HG02678 (cell line): ENCODE data around the gene FRAS1.
"Not testable (repeated sequence)": the region's sequence is repeated elsewhere in the genome, so short reads cannot be mapped to it uniquely, and the experiment has no call there.

Experiments used
- ATAC-seq: cut with Tn5 transposase; IDR thresholded peaks from one replicate; pipeline ENCODE4 v1.9.1; 2021; ENCODE audit warnings: mild to moderate bottlenecking, moderate library complexity; ENCODE audit not compliant: unreplicated experiment

FRAS1 gene

GRCh38 chr4:78484574-78484973 lies 427.5 kb downstream of the FRAS1 start:
- no peak for ATAC-seq

GRCh38 chr4:78493731-78494130 lies 436.6 kb downstream of the FRAS1 start:
- ATAC-seq: no peak

- no peak for ATAC-seq
Measured at GRCh38 chr4:78496021-78496643, 439.0 kb downstream of the FRAS1 start.

- ATAC-seq: not testable (repeated sequence)
Measured at GRCh38 chr4:78506260-78506659, 449.1 kb downstream of the FRAS1 start.

- ATAC-seq: no peak
Measured at GRCh38 chr4:78509043-78509442, 451.9 kb downstream of the FRAS1 start.

- no peak for ATAC-seq
Measured at GRCh38 chr4:78510108-78510507, 453.0 kb downstream of the FRAS1 start.

- no peak for ATAC-seq
Measured at GRCh38 chr4:78510681-78511080, 453.6 kb downstream of the FRAS1 start.

- ATAC-seq: no peak
Measured at GRCh38 chr4:78512357-78512920, 455.3 kb downstream of the FRAS1 start.

- no peak for ATAC-seq
Measured at GRCh38 chr4:78513411-78513975, 456.4 kb downstream of the FRAS1 start.

- ATAC-seq: no peak
Measured at GRCh38 chr4:78517050-78517652, 460.0 kb downstream of the FRAS1 start.

- no peak for ATAC-seq
Measured at GRCh38 chr4:78518561-78518960, 461.4 kb downstream of the FRAS1 start.

- ATAC-seq: no peak
Measured at GRCh38 chr4:78519962-78520361, 462.8 kb downstream of the FRAS1 start.

GRCh38 chr4:78520808-78521226 lies 463.7 kb downstream of the FRAS1 start:
- ATAC-seq: no peak

- ATAC-seq: no peak
Measured at GRCh38 chr4:78524009-78524408, 466.9 kb downstream of the FRAS1 start.

GRCh38 chr4:78525559-78525958 lies 468.4 kb downstream of the FRAS1 start:
- no peak for ATAC-seq

- no peak for ATAC-seq
Measured at GRCh38 chr4:78527103-78527502, 470.0 kb downstream of the FRAS1 start.

- no peak for ATAC-seq
Measured at GRCh38 chr4:78527555-78527954, 470.4 kb downstream of the FRAS1 start.

- ATAC-seq: no peak
Measured at GRCh38 chr4:78528327-78528726, 471.2 kb downstream of the FRAS1 start.

- no peak for ATAC-seq
Measured at GRCh38 chr4:78529569-78530209, 472.6 kb downstream of the FRAS1 start.

GRCh38 chr4:78532046-78532445 lies 474.9 kb downstream of the FRAS1 start:
- ATAC-seq: no peak

GRCh38 chr4:78533854-78534253 lies 476.7 kb downstream of the FRAS1 start:
- ATAC-seq: no peak
